Caco-2 (cell line): ENCODE measurements around the gene CMTM7. TPM values are rescaled to one million over a fixed set of nuclear protein-coding genes. Genes with fewer than 3 reads are reported as not detected.

Source experiments
- BruUV-seq: library from RNA; stranded (reverse); fragments of 400-500 nt; replicated peaks from 2 replicates; lab custom pipeline; 2021; lab: Mats Ljungman, UMichigan
- CTCF ChIA-PET: fragments of 300-600 bp; sonication (Branson Sonifier 250); formaldehyde crosslinking; loops from one replicate; lab custom pipeline; 2022; ENCODE audit warnings: antibody characterized with exemption; lab: Charles Lee
- POLR2A ChIA-PET: fragments of 300-600 bp; sonication (Branson Sonifier 250); formaldehyde crosslinking; loops from one replicate; lab custom pipeline; 2022; ENCODE audit warnings: antibody characterized with exemption; lab: Charles Lee
- DNase-seq, 2 experiments: peaks; one replicate each; pipeline versions ENCODE4 v3.0.0 to v3.0.0-alpha.2; 2020 to 2022
- H3K27me3 ChIP-seq: replicated peaks from 2 replicates; pipeline ENCODE4 v1.6.0; 2011; ENCODE audit warnings: low read length; ENCODE audit not compliant: control insufficient read depth, insufficient read depth
- H3K36me3 ChIP-seq: 2 replicates; pipeline ENCODE4 v1.5.1; 2011; ENCODE audit warnings: low read length; ENCODE audit not compliant: control insufficient read depth, insufficient read depth
- H3K4me1 ChIP-seq: fragments of 250-450 bp; sonication (Bioruptor Pico); 2 replicates; pipeline ENCODE4 v1.5.1; 2020; ENCODE audit warnings: mild to moderate bottlenecking
- H3K4me3 ChIP-seq: 2 replicates; pipeline ENCODE4 v1.5.1; 2011; ENCODE audit warnings: low read depth, mild to moderate bottlenecking, control low read depth, low read length
- H3K9me3 ChIP-seq: fragments of 250-450 bp; sonication (Bioruptor Pico); 2 replicates; pipeline ENCODE4 v1.5.1; 2020; ENCODE audit warnings: mild to moderate bottlenecking, moderate library complexity
- H3K27ac Mint-ChIP-seq: one replicate; pipeline ENCODE4 v1.8.0; 2022; ENCODE audit warnings: mixed read lengths; ENCODE audit not compliant: unreplicated experiment
- H3K27me3 Mint-ChIP-seq: one replicate; pipeline ENCODE4 v1.8.0; 2022; ENCODE audit warnings: mixed read lengths; ENCODE audit not compliant: insufficient read depth, unreplicated experiment
- H3K36me3 Mint-ChIP-seq: one replicate; pipeline ENCODE4 v1.8.0; 2022; ENCODE audit warnings: mild to moderate bottlenecking, mixed read lengths; ENCODE audit not compliant: insufficient read depth, unreplicated experiment
- H3K4me1 Mint-ChIP-seq: one replicate; pipeline ENCODE4 v1.8.0; 2022; ENCODE audit warnings: low read depth, mixed read lengths; ENCODE audit not compliant: unreplicated experiment
- H3K4me3 Mint-ChIP-seq: one replicate; pipeline ENCODE4 v1.8.0; 2022; ENCODE audit warnings: mild to moderate bottlenecking, moderate library complexity, mixed read lengths; ENCODE audit not compliant: unreplicated experiment
- H3K9me3 Mint-ChIP-seq: one replicate; pipeline ENCODE4 v1.8.0; 2022; ENCODE audit warnings: mixed read lengths; ENCODE audit not compliant: unreplicated experiment
- intact Hi-C: fragments of 100-400 bp; cut with micrococcal nuclease; formaldehyde crosslinking; loops from one replicate; pipeline ENCODE4 v1.10.0; 2022; ENCODE audit not compliant: unreplicated experiment
- total RNA-seq: library from RNA; stranded (reverse); gene quantifications from 2 replicates; pipeline ENCODE4 v1.2.3, GENCODE V29; 2022
- TF ChIP-seq, protein P1 (sequence below), 2 experiments: fragments of 200-600 bp in 1 of 2; IDR thresholded peaks; 1 replicate in 1 of 2; 2 replicates in 1 of 2; pipeline versions ENCODE4 v1.5.1 to v1.8.0; 2011 to 2022; ENCODE audit warnings: antibody characterized with exemption in 1 of 2, control low read depth in 1 of 2, inconsistent platforms in 1 of 2, low read depth in 1 of 2, low read length in 1 of 2, mild to moderate bottlenecking in 1 of 2, moderate library complexity in 1 of 2; ENCODE audit not compliant: insufficient read depth in 1 of 2, severe bottlenecking in 1 of 2, unreplicated experiment in 1 of 2

Gene CMTM7
- total RNA-seq, 1 experiment from 2014 or later, result 27.0 TPM

DNA sequence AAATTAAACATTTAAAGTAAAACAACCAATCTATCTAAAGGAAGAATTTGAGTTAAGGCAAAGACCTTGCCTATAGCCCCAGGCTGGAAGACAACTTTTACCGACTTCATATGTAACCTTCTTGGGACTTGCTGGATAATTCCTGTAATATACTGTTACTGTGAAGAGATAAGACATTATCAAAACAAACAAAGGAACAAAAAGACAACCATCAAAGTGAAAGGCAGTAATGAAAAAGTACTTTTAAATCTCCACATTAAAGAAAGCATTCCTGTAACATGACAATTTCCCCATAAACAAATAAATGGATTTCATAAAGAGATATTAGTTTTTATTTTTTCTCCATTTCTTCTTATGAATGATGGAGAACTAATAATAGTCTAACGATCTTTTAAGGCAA lies 108.6 kb downstream of the CMTM7 start:
- Histone ChIP-seq H3K36me3 (no peaks in the 10 kb centered on the region), H3K4me1 (peaks cover 40% of the 10 kb centered on the region), H3K27me3 (no peaks in the 10 kb centered on the region), H3K9me3 (no peaks in the 10 kb centered on the region), H3K4me3 (no peak overlapping the region)
- Mint-ChIP-seq H3K4me3 (peak overlapping the region; percentile 98), H3K9me3 (no peaks in the 10 kb centered on the region), H3K27me3 (no peaks in the 10 kb centered on the region), H3K27ac (no peak overlapping the region), H3K4me1 (peaks cover 15% of the 10 kb centered on the region), H3K36me3 (peaks cover 9% of the 10 kb centered on the region)
- TF ChIP-seq, protein P1, sequence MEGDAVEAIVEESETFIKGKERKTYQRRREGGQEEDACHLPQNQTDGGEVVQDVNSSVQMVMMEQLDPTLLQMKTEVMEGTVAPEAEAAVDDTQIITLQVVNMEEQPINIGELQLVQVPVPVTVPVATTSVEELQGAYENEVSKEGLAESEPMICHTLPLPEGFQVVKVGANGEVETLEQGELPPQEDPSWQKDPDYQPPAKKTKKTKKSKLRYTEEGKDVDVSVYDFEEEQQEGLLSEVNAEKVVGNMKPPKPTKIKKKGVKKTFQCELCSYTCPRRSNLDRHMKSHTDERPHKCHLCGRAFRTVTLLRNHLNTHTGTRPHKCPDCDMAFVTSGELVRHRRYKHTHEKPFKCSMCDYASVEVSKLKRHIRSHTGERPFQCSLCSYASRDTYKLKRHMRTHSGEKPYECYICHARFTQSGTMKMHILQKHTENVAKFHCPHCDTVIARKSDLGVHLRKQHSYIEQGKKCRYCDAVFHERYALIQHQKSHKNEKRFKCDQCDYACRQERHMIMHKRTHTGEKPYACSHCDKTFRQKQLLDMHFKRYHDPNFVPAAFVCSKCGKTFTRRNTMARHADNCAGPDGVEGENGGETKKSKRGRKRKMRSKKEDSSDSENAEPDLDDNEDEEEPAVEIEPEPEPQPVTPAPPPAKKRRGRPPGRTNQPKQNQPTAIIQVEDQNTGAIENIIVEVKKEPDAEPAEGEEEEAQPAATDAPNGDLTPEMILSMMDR (IDR thresholded peaks at IDR 0.05; ENCODE audit: insufficient read depth in 1 of 2, low read depth in 1 of 2, low read length in 1 of 2, severe bottlenecking in 1 of 2, unreplicated experiment in 1 of 2), result no peak
- DNase-seq, result no peak
- intact Hi-C loops, result no loop called here
- ChIA-PET CTCF (no interaction called here), POLR2A (interaction anchor here (0.6 kb wide), 1 partner anchor 347 kb away, joined by 3 read pairs; no protein-coding TSS in a partner anchor)
- BruUV-seq, result no TSS peak

DNA sequence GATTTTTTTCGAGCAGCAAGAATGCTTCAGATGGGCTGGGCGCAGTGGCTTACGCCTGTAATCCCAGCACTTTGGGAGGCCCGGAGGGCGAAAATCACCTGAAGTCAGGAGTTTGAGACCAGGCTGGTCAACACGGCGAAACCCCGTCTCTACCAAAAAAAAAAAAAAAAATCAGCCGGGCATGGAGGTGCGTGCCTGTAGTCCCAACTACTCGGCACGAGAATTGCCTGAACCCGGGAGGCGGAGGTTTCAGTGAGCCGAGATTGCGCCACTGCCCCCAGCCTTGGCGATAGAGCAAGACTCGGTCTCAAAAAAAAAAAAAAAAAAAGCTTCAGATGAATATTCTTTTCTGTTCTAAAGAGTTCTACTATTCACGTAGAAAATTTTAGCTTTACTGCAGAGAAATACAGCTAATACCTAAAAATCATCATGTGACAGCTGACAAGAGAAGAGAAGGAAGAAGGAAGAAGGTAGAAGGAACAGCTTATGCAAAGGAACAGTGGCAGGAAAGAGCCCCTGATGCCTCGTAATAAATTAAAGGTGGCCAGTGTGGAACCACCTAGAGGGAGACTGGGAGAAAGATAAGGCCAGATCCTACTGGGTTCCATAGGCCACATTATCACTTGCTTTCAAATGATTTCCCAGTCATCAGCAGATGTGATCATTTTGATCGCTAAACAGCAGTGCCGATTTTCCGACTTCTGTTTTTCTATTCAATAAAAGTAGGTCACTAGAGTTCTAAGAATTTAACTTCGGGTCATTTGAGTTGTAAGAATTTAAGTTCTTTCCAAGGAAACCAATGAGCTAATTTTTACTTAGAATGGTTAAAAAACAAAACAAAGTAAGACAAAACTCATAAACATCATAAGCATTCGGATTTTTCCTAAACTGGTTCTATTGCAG lies 109.5 kb downstream of the CMTM7 start:
- H3K27ac Mint-ChIP-seq, result no peak overlapping the region

DNA sequence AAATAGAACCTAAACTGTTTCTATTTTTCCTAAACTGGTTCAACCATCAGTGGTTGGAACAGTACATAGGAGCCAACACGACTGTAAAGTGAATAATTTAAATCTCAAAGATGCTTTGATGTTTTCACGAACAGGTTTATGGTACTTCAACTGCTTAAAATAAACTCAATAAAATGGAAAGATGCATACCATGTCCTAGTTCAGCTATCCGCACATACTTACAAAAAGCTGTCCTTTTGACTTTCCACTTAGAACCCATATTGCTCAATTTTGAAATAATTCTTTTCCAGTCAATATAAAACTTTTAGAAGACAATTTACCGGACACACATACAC lies 110.1 kb downstream of the CMTM7 start:
- Histone ChIP-seq H3K27me3 (no peaks in the 10 kb centered on the region), H3K4me1 (peaks cover 28% of the 10 kb centered on the region), H3K9me3 (no peaks in the 10 kb centered on the region), H3K36me3 (no peaks in the 10 kb centered on the region), H3K4me3 (peak overlapping the region; percentile 67)
- H3K36me3 Mint-ChIP-seq, result peaks cover 3% of the 10 kb centered on the region
- H3K4me1 Mint-ChIP-seq, result peaks cover 9% of the 10 kb centered on the region
- TF ChIP-seq, protein P1 (IDR thresholded peaks at IDR 0.05; ENCODE audit: insufficient read depth in 1 of 2, low read depth in 1 of 2, low read length in 1 of 2, severe bottlenecking in 1 of 2, unreplicated experiment in 1 of 2), result no peak
- H3K27ac Mint-ChIP-seq, result peak overlapping the region; percentile 2
- ChIA-PET POLR2A (no interaction called here), CTCF (no interaction called here)
- DNase-seq, result no peak
- H3K9me3 Mint-ChIP-seq, result no peaks in the 10 kb centered on the region
- intact Hi-C loops, result no loop called here
- no TSS peak for BruUV-seq
- H3K27me3 Mint-ChIP-seq, result no peaks in the 10 kb centered on the region
- H3K4me3 Mint-ChIP-seq, result peak overlapping the region; percentile 98

More for the DNA sequence above, 109.5 kb downstream of the CMTM7 start:
- no peaks in the 10 kb centered on the region for H3K36me3 ChIP-seq
- peaks cover 15% of the 10 kb centered on the region for H3K4me1 Mint-ChIP-seq
- peak overlapping the region; percentile 67 for H3K4me3 ChIP-seq
- H3K4me3 Mint-ChIP-seq, result peak overlapping the region; percentile 98
- H3K27me3 Mint-ChIP-seq, result no peaks in the 10 kb centered on the region
- peaks cover 33% of the 10 kb centered on the region for H3K4me1 ChIP-seq
- TF ChIP-seq, protein P1 (IDR thresholded peaks at IDR 0.05; ENCODE audit: insufficient read depth in 1 of 2, low read depth in 1 of 2, low read length in 1 of 2, severe bottlenecking in 1 of 2, unreplicated experiment in 1 of 2), result no peak
- H3K27me3 ChIP-seq, result no peaks in the 10 kb centered on the region
- POLR2A ChIA-PET, result interaction anchor here (0.6 kb wide), 1 partner anchor 142 kb away, joined by 6 read pairs; no protein-coding TSS in a partner anchor
- H3K9me3 Mint-ChIP-seq, result no peaks in the 10 kb centered on the region
- no peak for DNase-seq
- peaks cover 9% of the 10 kb centered on the region for H3K36me3 Mint-ChIP-seq
- intact Hi-C loops, result no loop called here
- BruUV-seq, result TSS peak; percentile 53
- CTCF ChIA-PET, result no interaction called here
- no peaks in the 10 kb centered on the region for H3K9me3 ChIP-seq
